ENCODE measurements around the gene VAMP5. TPM values are rescaled to one million over a fixed set of nuclear protein-coding genes. Genes with fewer than 3 reads are reported as not detected.

VAMP5 gene
- total RNA-seq, 2 experiments from 2014 or later, result 24.4 to 25.7 TPM

DNA sequence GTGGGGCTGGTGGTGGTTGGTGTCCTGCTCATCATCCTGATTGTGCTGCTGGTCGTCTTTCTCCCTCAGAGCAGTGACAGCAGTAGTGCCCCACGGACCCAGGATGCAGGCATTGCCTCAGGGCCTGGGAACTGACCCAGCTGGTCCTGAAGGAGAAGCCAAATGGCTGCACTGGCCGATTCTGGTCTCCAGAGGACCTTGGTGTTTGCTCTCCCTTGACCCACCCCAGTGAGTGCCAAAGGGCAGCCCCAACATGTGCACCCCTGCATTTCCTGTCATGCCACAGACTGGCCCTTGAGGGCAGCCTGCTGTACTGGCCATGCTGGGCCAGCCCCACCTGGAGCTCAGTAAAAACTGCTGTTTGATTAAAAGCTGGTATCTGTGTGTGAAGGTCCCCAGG, 8.8 kb downstream of the VAMP5 start:
- ChIA-PET POLR2A (interaction anchor here (0.6 to 0.7 kb wide), 2 partner anchors 11 to 12 kb away, joined by 3 to 7 read pairs; no protein-coding TSS in a partner anchor), CTCF (no interaction called here)

- CTCF ChIA-PET, result interaction anchor here (0.6 to 1.8 kb wide), 7 partner anchors 9 to 511 kb away, joined by 3 to 7 read pairs (median 3); partner anchors contain the start of genes C2orf68, POLR1A, PTCD3 and VAMP8
- POLR2A ChIA-PET, result interaction anchor here (0.7 to 1.9 kb wide), 8 partner anchors 10 to 161 kb away, joined by 3 to 12 read pairs (median 5); partner anchors contain the start of genes C2orf68, GGCX, MAT2A and VAMP5
Observed at GRCh38 chr2:85594715-85595300, 10.6 kb downstream of the VAMP5 start.

DNA sequence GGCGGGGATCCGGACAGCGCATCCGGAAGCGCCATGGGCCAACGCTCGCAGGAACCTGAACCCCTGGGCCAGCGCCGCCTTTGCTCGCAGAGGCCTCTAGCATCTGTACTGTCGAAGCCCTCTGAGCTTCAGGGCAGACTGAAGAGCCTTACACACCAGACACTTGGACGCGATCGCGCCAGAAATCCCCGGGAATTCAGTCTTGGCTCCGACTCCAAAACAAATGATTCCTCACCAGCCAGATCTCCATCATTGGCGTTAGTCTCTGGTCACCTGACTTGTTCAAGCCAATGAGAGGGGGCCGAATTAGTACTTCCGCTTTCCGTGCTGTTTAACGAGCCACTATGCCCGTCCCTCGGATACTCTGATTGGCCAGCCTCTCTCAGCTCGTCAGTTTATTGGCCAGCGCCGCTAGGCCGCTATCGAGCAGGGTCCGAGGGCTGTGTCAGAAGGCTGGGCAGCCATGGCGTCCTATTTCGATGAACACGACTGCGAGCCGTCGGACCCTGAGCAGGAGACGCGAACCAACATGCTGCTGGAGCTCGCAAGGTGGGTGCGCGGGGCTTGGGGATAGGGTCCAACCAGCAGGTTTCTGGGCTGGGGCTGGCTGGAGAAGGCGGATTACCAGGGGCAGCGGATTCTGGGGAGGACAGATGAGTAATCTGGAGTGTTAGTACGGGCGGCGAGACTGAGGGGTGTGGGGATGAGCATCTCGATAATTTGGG, 11.2 kb downstream of the VAMP5 start, which contains the start of gene RNF181:
Gene RNF181 (plus strand): TSS at position 445 of the 725 bp plus-strand sequence. CDS start 19 bp downstream, at position 464.
- POLR2A ChIA-PET, result interaction anchor here (0.7 to 1.9 kb wide), 8 partner anchors 10 to 162 kb away, joined by 3 to 12 read pairs (median 5); partner anchors contain the start of genes C2orf68, GGCX, MAT2A and VAMP5
- CTCF ChIA-PET, result interaction anchor here (0.6 to 1.8 kb wide), 7 partner anchors 9 to 285 kb away, joined by 3 to 7 read pairs (median 3); partner anchors contain the start of genes C2orf68 and VAMP8

- POLR2A ChIA-PET, result interaction anchor here (0.9 to 1.9 kb wide), 3 partner anchors 9 to 15 kb away, joined by 3 to 12 read pairs (median 3); partner anchors contain the start of gene VAMP5
- CTCF ChIA-PET, result interaction anchor here (1.0 to 1.6 kb wide), 4 partner anchors 9 to 21 kb away, joined by 3 to 6 read pairs (median 3); partner anchors contain the start of genes C2orf68 and VAMP8
Observed at GRCh38 chr2:85596026-85596333, 11.7 kb downstream of the VAMP5 start.

DNA sequence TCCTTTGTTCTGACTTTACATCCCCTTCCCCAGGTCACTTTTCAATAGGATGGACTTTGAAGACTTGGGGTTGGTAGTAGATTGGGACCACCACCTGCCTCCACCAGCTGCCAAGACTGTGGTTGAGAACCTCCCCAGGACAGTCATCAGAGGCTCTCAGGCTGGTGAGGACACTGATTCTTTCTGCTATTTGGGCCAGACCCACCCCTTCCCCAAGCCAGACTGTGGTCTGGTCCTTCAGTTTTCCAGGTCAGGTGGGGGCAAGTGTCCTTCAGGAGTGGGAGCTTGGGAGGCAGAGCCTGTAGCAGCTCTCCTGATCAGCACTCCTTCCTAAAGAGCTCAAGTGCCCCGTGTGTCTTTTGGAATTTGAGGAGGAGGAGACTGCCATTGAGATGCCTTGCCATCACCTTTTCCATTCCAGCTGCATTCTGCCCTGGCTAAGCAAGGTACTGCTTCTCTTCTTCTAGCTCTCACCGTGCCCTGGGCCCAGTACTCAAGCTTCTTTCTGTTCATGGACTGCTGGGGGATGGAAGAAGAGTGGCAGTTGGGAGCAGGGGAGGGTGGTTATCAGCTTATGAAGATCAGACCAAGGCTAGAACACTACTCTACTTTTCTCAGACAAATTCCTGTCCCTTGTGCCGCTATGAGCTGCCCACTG, 12.4 kb downstream of the VAMP5 start:
- ChIA-PET POLR2A (interaction anchor here (1.9 kb wide), 1 partner anchor 12 kb away, joined by 12 read pairs; the partner anchor contains the start of gene VAMP5), CTCF (interaction anchor here (1.0 kb wide), 1 partner anchor 8 kb away, joined by 3 read pairs; no protein-coding TSS in a partner anchor)

DNA sequence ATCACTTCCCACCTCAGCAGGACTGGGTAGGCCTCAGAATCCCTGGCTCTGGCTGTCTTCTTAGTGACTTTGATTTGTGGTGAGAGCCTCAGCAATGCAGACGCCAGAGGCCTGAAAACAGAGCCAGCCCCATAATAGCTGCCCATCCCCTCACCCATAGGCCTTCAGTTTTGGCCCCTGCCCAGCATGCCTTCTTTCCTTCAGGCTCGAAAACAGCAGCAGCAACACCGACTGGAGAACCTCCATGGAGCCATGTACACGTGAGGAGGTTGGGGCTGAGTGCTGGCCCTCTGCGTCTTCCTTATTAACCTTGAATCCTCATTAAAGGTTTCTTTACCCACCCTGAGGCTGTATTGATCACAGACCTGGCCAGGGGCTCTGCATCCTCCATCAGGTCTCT, 13.0 kb downstream of the VAMP5 start:
- ChIA-PET CTCF (no interaction called here), POLR2A (no interaction called here)

DNA sequence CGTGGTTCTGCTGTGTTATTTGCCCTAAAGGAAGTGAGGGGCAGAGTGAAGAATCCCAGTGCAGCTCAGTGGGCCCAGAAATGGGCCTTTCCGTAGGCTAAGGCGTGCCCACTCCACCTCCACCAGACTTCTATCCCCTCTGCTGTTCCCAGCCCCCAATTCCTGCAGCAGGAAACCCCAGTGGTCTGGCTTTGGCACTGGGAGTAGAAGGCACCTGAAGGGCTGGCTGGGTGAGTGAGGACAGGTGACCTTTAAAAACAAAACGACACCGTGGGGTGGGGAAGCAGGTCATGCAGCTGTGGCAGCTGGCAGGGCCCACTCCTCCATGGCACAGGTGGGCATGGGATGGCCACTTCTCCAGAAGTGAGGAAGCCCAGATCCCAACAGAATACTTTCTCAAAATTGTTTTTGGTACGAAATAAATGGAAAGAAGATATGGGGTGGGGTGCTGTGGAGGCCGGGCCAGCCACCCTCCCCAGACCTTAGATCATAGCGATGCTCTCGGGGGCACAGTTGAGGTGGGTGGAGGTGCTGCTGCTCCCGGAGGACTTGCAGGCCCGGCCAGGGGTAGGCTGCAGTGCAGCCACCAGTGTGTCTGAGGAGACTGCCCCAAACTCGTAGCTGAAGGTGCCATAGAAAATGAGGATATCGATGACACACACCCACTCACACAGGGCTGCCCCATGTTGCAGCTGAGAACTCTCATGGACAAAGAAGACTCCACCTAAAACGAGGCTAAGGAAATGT, 14.5 kb downstream of the VAMP5 start:
- ChIA-PET CTCF (no interaction called here), POLR2A (no interaction called here)

DNA sequence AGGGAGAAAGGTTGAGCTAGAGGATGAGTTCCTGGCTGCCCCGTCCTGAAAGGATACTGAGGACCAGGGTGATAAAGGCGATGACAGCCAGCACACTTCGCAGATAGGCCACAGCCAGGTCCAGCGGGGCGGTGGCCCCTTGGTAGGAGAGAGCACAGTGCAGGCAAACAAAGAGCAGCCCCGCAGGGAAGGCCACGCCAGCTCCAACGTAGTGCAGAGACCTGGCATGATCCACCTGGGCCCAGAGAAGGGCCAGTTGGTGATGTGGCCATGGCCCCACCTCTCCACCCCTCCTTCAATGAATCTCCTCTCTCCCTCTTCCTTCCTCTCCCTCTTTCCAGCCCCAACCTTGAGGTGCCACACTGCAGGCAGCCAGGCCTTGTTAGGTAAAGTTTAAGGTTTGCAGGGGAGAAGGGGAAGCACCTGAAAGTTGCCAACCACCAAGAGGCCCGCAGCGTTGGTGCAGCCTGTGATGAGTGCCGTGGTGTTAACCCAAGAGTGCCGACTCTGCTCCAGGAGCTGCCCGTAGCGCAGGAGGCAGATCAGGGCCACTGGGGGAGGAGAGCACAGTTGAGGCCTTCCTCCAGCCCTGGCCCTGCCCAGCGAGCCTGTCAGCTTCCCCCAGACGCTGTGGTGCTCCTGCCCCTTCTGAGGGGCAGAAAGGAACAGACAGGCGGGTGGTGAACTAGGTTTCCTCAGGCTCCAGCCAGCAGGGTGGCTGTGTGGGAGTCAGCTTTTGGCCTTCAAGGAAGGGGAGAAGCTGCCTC, 15.4 kb downstream of the VAMP5 start:
- ChIA-PET POLR2A (interaction anchor here (0.5 kb wide), 1 partner anchor 14 kb away, joined by 3 read pairs; no protein-coding TSS in a partner anchor), CTCF (no interaction called here)

DNA sequence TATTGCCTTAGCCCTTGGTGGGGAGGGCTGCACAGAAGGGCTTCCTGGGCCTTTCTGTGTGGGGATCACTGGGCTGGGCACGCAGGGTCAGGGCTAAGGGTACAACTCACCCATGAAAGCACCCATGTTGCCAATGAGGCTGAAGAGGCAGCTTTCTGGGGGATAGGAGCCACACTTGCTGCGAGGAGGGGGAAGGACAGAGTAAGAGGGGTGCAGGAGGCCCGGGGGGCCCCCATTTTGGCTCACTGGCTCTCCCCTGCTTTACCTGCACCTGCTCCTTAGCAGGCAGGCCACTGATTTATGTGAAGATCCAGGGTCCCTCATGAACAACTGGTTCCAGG, 16.0 kb downstream of the VAMP5 start:
- CTCF ChIA-PET, result no interaction called here
- POLR2A ChIA-PET, result interaction anchor here (0.5 kb wide), 1 partner anchor 13 kb away, joined by 3 read pairs; no protein-coding TSS in a partner anchor

GRCh38 chr2:85600951-85601770, 16.9 kb downstream of the VAMP5 start:
- ChIA-PET POLR2A (interaction anchor here (0.6 to 1.3 kb wide), 2 partner anchors 14 to 26 kb away, joined by 3 to 7 read pairs; no protein-coding TSS in a partner anchor), CTCF (interaction anchor here (1.0 to 1.1 kb wide), 3 partner anchors 11 to 62 kb away, joined by 3 to 4 read pairs (median 4); partner anchors contain the start of genes C2orf68, MAT2A and VAMP8)

GRCh38 chr2:85601771-85602475, 17.7 kb downstream of the VAMP5 start:
- ChIA-PET POLR2A (interaction anchor here (0.6 to 1.3 kb wide), 3 partner anchors 10 to 26 kb away, joined by 3 to 7 read pairs (median 5); partner anchors contain the start of gene C2orf68), CTCF (interaction anchor here (1.0 to 2.4 kb wide), 4 partner anchors 10 to 63 kb away, joined by 3 to 4 read pairs (median 4); partner anchors contain the start of genes C2orf68, MAT2A and VAMP8)

DNA sequence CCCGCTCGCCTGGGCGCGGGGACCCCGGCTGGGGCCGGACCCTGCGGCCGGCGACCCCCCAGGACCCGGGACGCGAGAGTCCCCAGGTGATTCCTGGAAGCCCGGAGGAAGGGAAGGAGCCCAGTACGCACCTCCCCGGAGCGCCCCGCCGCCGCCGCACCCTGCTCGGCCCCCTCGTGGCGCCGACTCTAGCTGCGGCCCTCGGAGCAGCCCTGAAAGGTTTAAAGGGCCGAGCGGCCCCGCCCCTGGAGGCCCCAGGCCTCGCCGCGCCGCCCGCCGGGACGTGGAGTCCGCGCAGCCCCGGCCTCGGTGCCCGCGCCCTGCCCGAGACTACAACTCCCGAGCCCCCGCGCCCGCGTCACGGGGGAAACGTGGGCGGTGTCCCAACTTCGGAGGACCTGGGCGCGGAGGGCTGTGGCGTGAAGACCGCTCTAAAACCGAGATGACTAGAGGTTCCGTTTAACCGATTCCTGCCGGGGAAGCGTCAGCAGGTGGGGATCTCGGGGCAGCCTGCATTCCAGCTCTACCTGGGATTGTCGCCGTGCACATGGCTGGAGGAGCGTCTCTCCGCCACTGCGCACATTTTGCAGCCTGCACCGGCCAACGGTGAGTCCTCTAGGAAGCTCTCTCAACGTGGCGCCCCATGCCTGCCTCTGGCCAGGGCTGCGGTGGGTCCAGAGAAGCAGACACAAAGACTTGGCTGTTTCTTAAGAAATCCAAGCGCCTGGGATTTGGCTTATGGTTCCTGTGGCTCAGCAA, 18.4 kb downstream of the VAMP5 start, which contains the start of gene TMEM150A:
Gene TMEM150A (minus strand): TSS at position 223 of the 759 bp plus-strand sequence. CDS start 750 bp downstream, outside the sequence.
- POLR2A ChIA-PET, result interaction anchor here (0.5 to 1.8 kb wide), 5 partner anchors 9 to 233 kb away, joined by 3 to 7 read pairs (median 6); partner anchors contain the start of genes C2orf68 and MAT2A

DNA sequence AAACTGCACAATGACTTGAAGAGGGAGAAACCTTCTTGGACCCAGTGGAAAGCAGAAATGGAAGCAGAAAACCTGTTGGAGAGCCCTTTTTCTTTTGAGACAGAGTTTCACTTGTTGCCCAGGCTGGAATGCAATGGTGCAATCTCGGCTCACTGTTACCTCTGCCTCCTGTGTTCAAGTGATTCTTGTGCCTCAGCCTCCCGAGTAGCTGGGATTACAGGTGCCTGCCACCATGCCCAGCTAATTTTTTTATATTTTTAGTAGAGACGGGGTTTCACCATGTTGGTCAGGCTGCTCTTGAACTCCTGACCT, 19.9 kb downstream of the VAMP5 start:
- ChIA-PET POLR2A (interaction anchor here (0.6 to 1.8 kb wide), 2 partner anchors 43 to 65 kb away, joined by 7 read pairs; partner anchors contain the start of genes GGCX and MAT2A), CTCF (interaction anchor here (0.6 to 2.4 kb wide), 4 partner anchors 8 to 236 kb away, joined by 3 to 7 read pairs (median 4); no protein-coding TSS in a partner anchor)

More for the DNA sequence above, 18.4 kb downstream of the VAMP5 start, which contains the start of gene TMEM150A:
- CTCF ChIA-PET, result interaction anchor here (1.0 to 2.4 kb wide), 4 partner anchors 8 to 17 kb away, joined by 3 to 7 read pairs (median 4); partner anchors contain the start of gene C2orf68

DNA sequence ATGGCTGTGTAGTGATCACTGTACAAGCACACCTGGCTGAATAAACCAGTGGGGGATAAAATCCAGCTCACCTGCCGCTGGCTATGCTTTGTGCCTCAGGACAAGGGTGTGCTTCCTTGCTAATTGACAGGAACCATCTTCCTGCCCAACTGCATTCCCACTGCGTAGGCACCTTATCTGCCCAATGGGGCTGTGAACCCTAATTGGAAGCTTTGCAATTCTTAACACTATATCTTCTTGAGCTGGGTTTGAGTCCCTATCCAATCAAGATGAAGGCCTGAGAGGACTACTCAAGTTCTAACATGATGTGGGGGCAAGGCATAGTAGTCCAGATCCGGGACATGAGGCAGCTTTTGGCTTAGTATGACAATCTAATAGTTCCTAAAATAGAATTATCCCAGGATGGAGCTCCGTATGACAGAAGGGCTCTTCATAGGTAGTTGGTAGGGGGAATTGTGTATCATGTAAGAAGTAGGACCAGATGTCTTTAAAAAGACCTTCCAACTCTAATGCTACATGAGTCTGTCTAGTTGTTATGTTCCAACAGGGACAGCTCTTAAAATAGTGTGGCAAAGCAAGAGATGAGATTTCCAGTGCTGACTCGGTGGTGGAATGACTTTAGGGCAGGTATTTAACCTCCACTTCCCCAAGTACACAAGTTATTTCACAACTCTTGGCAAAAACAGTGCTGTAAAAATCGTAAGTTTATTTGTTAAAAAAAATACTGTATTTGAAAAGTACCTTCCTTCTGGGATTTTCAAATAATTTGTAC, 20.5 kb downstream of the VAMP5 start:
- POLR2A ChIA-PET, result interaction anchor here (0.6 to 1.8 kb wide), 4 partner anchors 9 to 66 kb away, joined by 3 to 9 read pairs (median 6); partner anchors contain the start of genes MAT2A and RNF181
- CTCF ChIA-PET, result interaction anchor here (0.6 to 2.4 kb wide), 5 partner anchors 9 to 237 kb away, joined by 3 to 7 read pairs (median 3); no protein-coding TSS in a partner anchor

Data from activated CD8-positive, alpha-beta memory T cell treated with anti-CD3 and anti-CD28 coated beads for 36 hours (primary cell).